K562 (cell line): ENCODE results near the gene PSORS1C1. TPM values are rescaled to one million over a fixed set of nuclear protein-coding genes. Genes with fewer than 3 reads are reported as not detected.

Experiments
- CTBP1 ChIP-seq: fragments of 450-650 bp; IDR thresholded peaks from 2 replicates; pipeline ENCODE4 v1.6.1; 2016; ENCODE audit warnings: borderline replicate concordance
- E4F1 ChIP-seq: fragments of 250-450 bp; sonication (Bioruptor Pico); IDR thresholded peaks from 2 replicates; pipeline ENCODE4 v1.5.0; 2021; ENCODE audit warnings: mild to moderate bottlenecking, borderline replicate concordance
- EP300 ChIP-seq: IDR thresholded peaks from 2 replicates; pipeline ENCODE4 v1.6.1; 2012; ENCODE audit warnings: low read length, improper control_type of control experiment
- IRF1 ChIP-seq: sonication (generic); formaldehyde crosslinking; IDR thresholded peaks from 2 replicates; pipeline ENCODE4 v1.8.0; 2022; ENCODE audit warnings: missing genetic modification reagents, mild to moderate bottlenecking, borderline replicate concordance
- SNRNP70 ChIP-seq: fragments of 200-400 bp; formaldehyde crosslinking; optimal IDR thresholded peaks from 2 replicates; pipeline ENCODE3; 2017; ENCODE audit warnings: low read depth, low read length
- WHSC1 ChIP-seq: IDR thresholded peaks from one replicate; pipeline ENCODE4 v1.6.1; 2012; ENCODE audit warnings: low read length, control low read depth, inconsistent platforms
- ZBTB40 ChIP-seq, 2 experiments: fragments of 450-650 bp in 1 of 2; sonication (generic) in 1 of 2; formaldehyde crosslinking in 1 of 2; IDR thresholded peaks; 2 replicates each; pipeline versions ENCODE4 v1.7.1 to v1.9.0; 2016 to 2022; ENCODE audit warnings: inconsistent platforms in 1 of 2, mild to moderate bottlenecking in 1 of 2, missing genetic modification reagents in 1 of 2
- polyA plus RNA-seq, 8 experiments: library from polyadenylated mRNA; depleted of rRNA in 4 of 8; stranded (reverse) in 5 of 8; unstranded in 3 of 8; fragments of >200 nt; fragmentation: Nextera tagmentation in 2 of 8; fragmentation: Illumina TruSeq in 1 of 8; extraction: Ambion mirVana in 2 of 8; extraction: Trizol in 1 of 8; gene quantifications; 2 replicates each; pipeline versions ENCODE4 v1.2.1 to v1.2.3, GENCODE V29; 2011 to 2014; ENCODE audit warnings: inconsistent platforms in 1 of 8, missing spikeins in 1 of 8
- total RNA-seq, 7 experiments: library from RNA; depleted of rRNA in 6 of 7; stranded (reverse); fragments of >200 nt in 6 of 7; fragmentation: Illumina TruSeq in 2 of 7; extraction: Trizol in 2 of 7; gene quantifications; 2 replicates each; pipeline versions ENCODE4 v1.2.1 to v1.2.3, GENCODE V29; 2011 to 2021; ENCODE audit warnings: low replicate concordance in 1 of 7
- TF ChIP-seq, protein P1 (sequence below): fragments of 450-650 bp; IDR thresholded peaks from one replicate; pipeline ENCODE4 v1.6.1; 2018; ENCODE audit warnings: mild to moderate bottlenecking, moderate library complexity; ENCODE audit not compliant: partially characterized antibody
- TF ChIP-seq, protein P2 (sequence below): IDR thresholded peaks from 2 replicates; pipeline ENCODE4 v1.6.1; 2011; ENCODE audit warnings: borderline replicate concordance, low read depth, mild to moderate bottlenecking, moderate library complexity, low read length; ENCODE audit not compliant: insufficient read depth, poor library complexity, severe bottlenecking

Gene PSORS1C1
- total and polyA plus RNA-seq, 9 of the 15 experiments (the other 6 are each of a cell fraction or from before 2014, with no cell fraction given) = 0.11 TPM; not detected in 8

DNA sequence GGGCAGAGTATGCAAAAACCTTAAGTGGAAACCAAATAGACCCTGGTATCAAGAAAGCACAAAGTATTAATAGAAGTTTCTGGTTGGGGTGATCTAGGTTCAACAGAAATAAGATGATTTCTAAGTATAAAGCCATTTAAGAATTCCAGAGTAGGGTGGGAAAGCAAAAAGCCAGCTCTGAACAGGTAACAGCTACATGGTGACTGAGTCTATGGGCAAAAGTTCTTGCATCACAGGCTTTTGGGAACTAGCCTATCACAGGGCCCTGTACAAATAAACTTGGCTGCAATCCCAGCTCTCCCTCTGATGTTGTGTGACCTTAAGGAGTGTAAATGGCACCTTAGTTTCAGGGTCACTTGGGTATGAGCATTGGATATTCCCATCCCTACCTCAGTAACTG is 49.3 kb downstream of the PSORS1C1 start (continued):
- no peak for TF ChIP-seq IRF1 (CRISPR knock-in tag)
- TF ChIP-seq, protein P1, sequence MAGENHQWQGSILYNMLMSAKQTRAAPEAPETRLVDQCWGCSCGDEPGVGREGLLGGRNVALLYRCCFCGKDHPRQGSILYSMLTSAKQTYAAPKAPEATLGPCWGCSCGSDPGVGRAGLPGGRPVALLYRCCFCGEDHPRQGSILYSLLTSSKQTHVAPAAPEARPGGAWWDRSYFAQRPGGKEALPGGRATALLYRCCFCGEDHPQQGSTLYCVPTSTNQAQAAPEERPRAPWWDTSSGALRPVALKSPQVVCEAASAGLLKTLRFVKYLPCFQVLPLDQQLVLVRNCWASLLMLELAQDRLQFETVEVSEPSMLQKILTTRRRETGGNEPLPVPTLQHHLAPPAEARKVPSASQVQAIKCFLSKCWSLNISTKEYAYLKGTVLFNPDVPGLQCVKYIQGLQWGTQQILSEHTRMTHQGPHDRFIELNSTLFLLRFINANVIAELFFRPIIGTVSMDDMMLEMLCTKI = no peak
- no peak for TF ChIP-seq E4F1 (CRISPR knock-in tag)
- TF ChIP-seq, protein P2, sequence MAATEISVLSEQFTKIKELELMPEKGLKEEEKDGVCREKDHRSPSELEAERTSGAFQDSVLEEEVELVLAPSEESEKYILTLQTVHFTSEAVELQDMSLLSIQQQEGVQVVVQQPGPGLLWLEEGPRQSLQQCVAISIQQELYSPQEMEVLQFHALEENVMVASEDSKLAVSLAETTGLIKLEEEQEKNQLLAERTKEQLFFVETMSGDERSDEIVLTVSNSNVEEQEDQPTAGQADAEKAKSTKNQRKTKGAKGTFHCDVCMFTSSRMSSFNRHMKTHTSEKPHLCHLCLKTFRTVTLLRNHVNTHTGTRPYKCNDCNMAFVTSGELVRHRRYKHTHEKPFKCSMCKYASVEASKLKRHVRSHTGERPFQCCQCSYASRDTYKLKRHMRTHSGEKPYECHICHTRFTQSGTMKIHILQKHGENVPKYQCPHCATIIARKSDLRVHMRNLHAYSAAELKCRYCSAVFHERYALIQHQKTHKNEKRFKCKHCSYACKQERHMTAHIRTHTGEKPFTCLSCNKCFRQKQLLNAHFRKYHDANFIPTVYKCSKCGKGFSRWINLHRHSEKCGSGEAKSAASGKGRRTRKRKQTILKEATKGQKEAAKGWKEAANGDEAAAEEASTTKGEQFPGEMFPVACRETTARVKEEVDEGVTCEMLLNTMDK = no peak
- no peak for TF ChIP-seq ZBTB40 (IDR thresholded peaks at IDR 0.05)
- no peak for TF ChIP-seq ZBTB40 (CRISPR knock-in tag; IDR thresholded peaks at IDR 0.05)
- TF ChIP-seq SNRNP70 = no peak
- TF ChIP-seq WHSC1 = no peak
- TF ChIP-seq CTBP1 = no peak
- TF ChIP-seq EP300 = no peak
